A673 (cell line): Measurements from ENCODE around the gene MEA1. TPM values are rescaled to one million over a fixed set of nuclear protein-coding genes. Genes with fewer than 3 reads are reported as not detected.
"Not testable (repeated sequence)": the region's sequence is repeated elsewhere in the genome, so short reads cannot be mapped to it uniquely, and the experiment has no call there.

Source experiments
- BruUV-seq: library from RNA; stranded (reverse); fragments of 400-500 nt; replicated peaks from 2 replicates; lab custom pipeline; 2021; lab: Mats Ljungman, UMichigan
- CTCF ChIA-PET: fragments of 300-600 bp; sonication (Branson Sonifier 250); formaldehyde crosslinking; loops from one replicate; lab custom pipeline; 2022; ENCODE audit warnings: antibody characterized with exemption; lab: Charles Lee
- POLR2A ChIA-PET: fragments of 300-600 bp; sonication (Branson Sonifier 250); formaldehyde crosslinking; loops from one replicate; lab custom pipeline; 2022; ENCODE audit warnings: antibody characterized with exemption; ENCODE audit not compliant: low non-redundant PET; lab: Charles Lee
- DNase-seq: peaks from one replicate; pipeline ENCODE4 v3.0.0-alpha.2; 2015; ENCODE audit warnings: low spot score
- H3K27ac ChIP-seq: fragments of 200-600 bp; sonication (generic); 2 replicates; pipeline ENCODE4 v1.5.1; 2016; ENCODE audit warnings: mixed run types, low read depth, mild to moderate bottlenecking, mixed read lengths, antibody characterized with exemption, low read length; ENCODE audit not compliant: poor library complexity, severe bottlenecking
- H3K27me3 ChIP-seq: fragments of 200-600 bp; sonication (generic); replicated peaks from 2 replicates; pipeline ENCODE4 v1.6.1; 2017; ENCODE audit warnings: mixed run types, low read depth, mild to moderate bottlenecking, mixed read lengths, antibody characterized with exemption, low read length; ENCODE audit not compliant: insufficient read depth, poor library complexity
- H3K36me3 ChIP-seq: fragments of 200-600 bp; sonication (generic); 2 replicates; pipeline ENCODE4 v1.6.1; 2016; ENCODE audit warnings: mixed run types, mild to moderate bottlenecking, mixed read lengths, antibody characterized with exemption, low read length; ENCODE audit not compliant: insufficient read depth, poor library complexity, severe bottlenecking
- H3K4me1 ChIP-seq: fragments of 200-600 bp; sonication (generic); 2 replicates; pipeline ENCODE4 v1.6.1; 2017; ENCODE audit warnings: mixed run types, mild to moderate bottlenecking, mixed read lengths, antibody characterized with exemption, low read length; ENCODE audit not compliant: insufficient read depth, poor library complexity, severe bottlenecking
- H3K4me3 ChIP-seq: fragments of 200-600 bp; sonication (generic); 2 replicates; pipeline ENCODE4 v1.5.1; 2016; ENCODE audit warnings: low read depth, mixed run types, mild to moderate bottlenecking, mixed read lengths, low read length; ENCODE audit not compliant: poor library complexity, severe bottlenecking
- H3K9me3 ChIP-seq: fragments of 200-600 bp; sonication (generic); 2 replicates; pipeline ENCODE4 v1.6.1; 2016; ENCODE audit warnings: mixed run types, low read depth, mild to moderate bottlenecking, mixed read lengths, antibody characterized with exemption, low read length; ENCODE audit not compliant: poor library complexity, severe bottlenecking
- CTCF ChIP-seq: fragments of 300-800, 200-600 bp; sonication (generic); conservative IDR thresholded peaks from 2 replicates; pipeline ENCODE4 v1.5.1; 2017; ENCODE audit warnings: low read depth, mild to moderate bottlenecking, antibody characterized with exemption, low read length, moderate library complexity, mixed read lengths
- EZH2 ChIP-seq: fragments of 200-600 bp; sonication (generic); IDR thresholded peaks from 2 replicates; pipeline ENCODE4 v1.6.1; 2017; ENCODE audit warnings: borderline replicate concordance, low read depth, mild to moderate bottlenecking, mixed read lengths, antibody characterized with exemption, low read length; ENCODE audit not compliant: poor library complexity, severe bottlenecking
- intact Hi-C: fragments of 100-400 bp; cut with micrococcal nuclease; formaldehyde crosslinking; loops from one replicate; pipeline ENCODE4 v1.10.0; 2022; ENCODE audit not compliant: unreplicated experiment
- total RNA-seq: library from RNA; stranded (reverse); gene quantifications from 2 replicates; pipeline ENCODE4 v1.2.3, GENCODE V29; 2021

The MEA1 gene
- total RNA-seq, 1 experiment from 2014 or later: 125 TPM

DNA sequence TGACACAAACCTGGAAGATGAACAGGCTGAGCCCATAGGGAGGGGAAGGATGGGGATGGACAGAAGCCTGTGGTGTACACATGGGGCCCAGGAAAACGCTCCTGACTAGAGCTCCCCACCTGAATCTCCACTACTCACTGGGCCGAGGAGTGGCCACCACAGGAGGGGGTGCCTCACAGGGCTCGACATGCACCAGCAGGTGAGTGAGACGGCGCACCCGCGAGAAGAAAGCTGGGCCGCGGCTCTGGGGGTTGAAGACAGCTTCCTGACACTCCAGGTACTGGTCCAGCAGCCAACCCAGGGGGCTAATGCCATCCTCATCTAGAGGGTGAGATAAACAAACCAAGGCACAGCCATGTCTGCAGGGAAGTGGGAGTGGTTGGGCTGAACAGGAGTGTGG is 29.6 kb upstream of the MEA1 start:
- ChIA-PET CTCF (no interaction called here), POLR2A (no interaction called here)
- no peaks in the 10 kb centered on the region for H3K27me3 ChIP-seq
- H3K4me3 ChIP-seq: no peak overlapping the region
- TF ChIP-seq CTCF (no peak), EZH2 (no peak)
- intact Hi-C loops: no loop called here
- H3K4me1 ChIP-seq: no peaks in the 10 kb centered on the region
- no TSS peak for BruUV-seq
- peaks cover 55% of the 10 kb centered on the region for H3K36me3 ChIP-seq
- no peak overlapping the region for H3K27ac ChIP-seq
- H3K9me3 ChIP-seq: no peaks in the 10 kb centered on the region
- DNase-seq: no peak

- H3K9me3 ChIP-seq, POLR2A ChIA-PET, DNase-seq, H3K27me3 ChIP-seq, BruUV-seq, H3K27ac ChIP-seq, H3K4me3 ChIP-seq, CTCF ChIA-PET, H3K4me1 ChIP-seq, intact Hi-C loops: not testable (repeated sequence)
- peaks cover 52% of the 10 kb centered on the region for H3K36me3 ChIP-seq
Observed at GRCh38 chr6:43041475-43041874, 27.7 kb upstream of the MEA1 start.

GRCh38 chr6:43040542-43041257 is 27.0 kb upstream of the MEA1 start:
- Histone ChIP-seq H3K36me3 (peaks cover 49% of the 10 kb centered on the region), H3K4me3 (no peak overlapping the region), H3K9me3 (no peaks in the 10 kb centered on the region), H3K27me3 (no peaks in the 10 kb centered on the region), H3K27ac (no peak overlapping the region), H3K4me1 (no peaks in the 10 kb centered on the region)
- BruUV-seq: no TSS peak
- no peak for TF ChIP-seq CTCF
- TF ChIP-seq EZH2: no peak
- CTCF ChIA-PET: no interaction called here
- intact Hi-C loops: no loop called here
- DNase-seq: no peak
- POLR2A ChIA-PET: interaction anchor here (0.6 kb wide), 1 partner anchor 20 kb away, joined by 4 read pairs; no protein-coding TSS in a partner anchor

- Histone ChIP-seq H3K9me3 (no peaks in the 10 kb centered on the region), H3K27me3 (no peaks in the 10 kb centered on the region), H3K4me3 (no peak overlapping the region), H3K27ac (no peak overlapping the region), H3K36me3 (peaks cover 49% of the 10 kb centered on the region), H3K4me1 (no peaks in the 10 kb centered on the region)
- DNase-seq: no peak
- intact Hi-C loops: no loop called here
- ChIA-PET CTCF (no interaction called here), POLR2A (interaction anchor here (0.5 kb wide), 1 partner anchor 159 kb away, joined by 3 read pairs; no protein-coding TSS in a partner anchor)
- TF ChIP-seq CTCF: no peak
- no peak for TF ChIP-seq EZH2
- BruUV-seq: no TSS peak
Observed at GRCh38 chr6:43038727-43039126, 25.0 kb upstream of the MEA1 start.
